CD4-positive, alpha-beta T cell treated with Interleukin-12 subunit alpha and Interleukin-12 subunit beta, for 1 hour (primary cell): ENCODE measurements around the gene TRAPPC2B.
A peak's percentile ranks its signal among the peaks of the same experiment; 100 is the strongest.
"Not testable (repeated sequence)": the region's sequence is repeated elsewhere in the genome, so short reads cannot be mapped to it uniquely, and the experiment has no call there.

ENCODE experiments used
- DNase-seq: peaks from one replicate; pipeline ENCODE4 v3.0.0-alpha.2; 2020

Gene TRAPPC2B

DNA sequence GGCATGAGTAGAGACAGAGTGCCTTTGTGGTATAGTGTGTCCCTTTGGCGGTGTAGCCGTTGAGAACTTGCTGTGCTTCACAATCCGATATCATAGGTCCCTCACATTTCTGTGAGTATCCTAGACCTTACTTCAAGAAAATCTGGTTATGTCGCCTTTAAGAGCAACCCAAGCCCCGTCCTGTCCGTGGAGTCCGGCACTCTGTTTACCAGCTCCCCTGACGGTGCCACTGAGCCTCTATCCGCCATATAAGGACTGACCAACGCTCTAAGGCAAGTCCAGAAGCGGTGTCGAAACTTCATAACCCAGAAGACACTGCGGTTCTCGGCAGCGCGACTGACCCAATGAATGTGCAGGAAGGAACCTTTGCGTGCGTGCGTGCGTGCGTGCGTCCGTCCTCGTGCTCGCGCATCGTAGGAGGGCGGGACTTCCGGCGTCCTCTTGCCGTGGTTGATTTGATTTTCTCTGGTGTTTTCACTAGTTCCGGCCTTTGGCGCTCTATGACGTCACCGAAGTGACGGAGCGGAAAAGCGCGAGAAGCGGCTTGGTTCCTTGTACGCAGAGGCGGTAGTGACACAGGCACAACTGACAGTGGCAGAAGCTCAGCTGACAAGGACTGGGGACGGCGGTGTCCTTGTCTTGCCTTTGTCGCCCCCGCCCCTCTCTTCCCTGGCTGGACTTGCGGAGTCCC lies at the start of gene TRAPPC2B, which contains the start of gene ZNF547:
Gene TRAPPC2B, plus strand, starts transcription at position 555 of the 691 bp plus-strand sequence. CDS start 1,283 bp downstream, outside the sequence.
Gene ZNF547, plus strand, starts transcription at position 555 of the 691 bp plus-strand sequence. CDS start 5,005 bp downstream, outside the sequence.
- DNase-seq = peak; percentile 99

DNA sequence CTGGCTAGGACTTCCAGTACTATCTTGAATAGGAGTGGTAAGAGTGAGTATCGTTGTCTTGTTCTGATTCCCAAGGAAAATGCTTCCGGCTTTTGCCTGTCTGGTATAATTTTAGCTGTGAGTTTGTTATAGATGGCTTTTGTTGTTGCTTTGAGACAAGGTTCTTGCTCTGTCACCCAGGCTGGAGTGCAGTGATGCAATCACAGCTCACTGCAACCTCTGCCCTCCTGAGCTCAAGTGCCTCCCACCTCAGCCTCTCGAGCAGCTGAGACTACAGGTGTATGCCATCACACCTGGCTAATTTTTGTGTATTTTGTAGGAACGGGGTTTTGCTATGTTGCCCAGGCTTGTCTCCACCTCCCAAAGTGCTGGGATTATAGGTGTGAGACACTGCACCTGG lies 49.2 kb upstream of the TRAPPC2B start:
- DNase-seq = no peak

GRCh38 chr19:57317503-57317902 lies 45.8 kb upstream of the TRAPPC2B start:
- DNase-seq = no peak

DNA sequence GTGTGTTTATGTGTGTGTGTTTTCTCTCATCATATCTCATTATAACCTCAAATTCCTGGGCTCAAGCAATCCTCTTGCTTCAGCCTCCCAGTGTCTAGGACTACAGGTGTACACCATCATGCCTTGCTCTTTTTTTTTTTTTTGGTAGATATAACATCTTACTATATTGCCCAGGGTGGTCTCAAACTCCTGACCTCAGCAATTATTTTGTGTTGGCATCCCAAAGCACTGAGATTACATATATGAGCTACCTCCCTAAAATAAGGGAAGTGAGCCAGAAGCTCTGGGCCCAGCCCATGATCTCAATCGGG lies 43.5 kb upstream of the TRAPPC2B start:
- DNase-seq = no peak

DNA sequence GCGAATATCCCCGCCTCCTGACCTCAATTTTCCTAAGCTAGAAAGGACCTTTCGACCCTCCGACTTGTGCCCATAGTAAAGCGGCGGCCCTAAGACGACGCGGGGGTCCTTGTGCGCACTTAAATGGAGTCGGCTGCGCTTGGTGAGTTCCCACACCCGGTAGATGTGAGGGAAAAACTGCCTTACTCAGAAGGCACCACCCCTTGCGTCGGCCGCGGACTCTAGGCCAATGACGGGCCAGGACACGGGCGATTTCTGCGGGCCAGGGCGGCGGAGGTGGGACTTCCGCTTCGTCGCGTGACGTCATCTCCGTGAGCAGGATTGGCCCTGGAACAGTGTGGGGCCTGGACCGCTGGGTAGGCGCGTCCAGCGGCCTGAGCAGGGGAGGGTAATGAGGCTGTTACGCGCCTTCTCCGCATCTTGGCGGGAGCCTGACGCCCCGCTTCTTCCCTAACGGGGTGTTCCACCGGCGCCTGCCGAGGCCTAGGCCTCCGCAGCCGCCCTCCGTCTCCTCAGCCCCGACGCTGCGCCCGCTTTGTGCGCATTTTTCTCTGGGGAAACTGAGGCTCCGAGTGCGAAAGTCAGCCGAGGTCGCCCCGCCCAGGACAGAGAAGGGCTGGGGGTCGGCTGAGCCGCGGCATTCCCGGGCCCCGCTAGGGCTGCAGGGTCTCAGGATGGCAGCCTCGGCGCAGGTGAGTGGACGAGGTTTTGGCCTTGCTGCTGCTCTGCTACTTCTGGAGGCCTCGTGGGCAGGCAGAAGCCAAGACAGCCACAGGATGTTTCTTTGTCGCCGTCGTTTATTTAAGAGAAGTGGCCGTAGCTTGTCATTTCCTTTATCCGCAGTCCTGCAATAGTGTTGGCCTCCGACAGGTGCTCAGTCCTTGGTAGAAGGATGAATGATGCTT lies 42.9 kb upstream of the TRAPPC2B start, which contains the start of gene ZNF543:
Gene ZNF543, plus strand, starts transcription at position 293 of the 905 bp plus-strand sequence. Its CDS starts 382 bp downstream, at position 675.
- peak; percentile 94 for DNase-seq

- no peak for DNase-seq
Observed at GRCh38 chr19:57321116-57321515, 42.2 kb upstream of the TRAPPC2B start.

DNA sequence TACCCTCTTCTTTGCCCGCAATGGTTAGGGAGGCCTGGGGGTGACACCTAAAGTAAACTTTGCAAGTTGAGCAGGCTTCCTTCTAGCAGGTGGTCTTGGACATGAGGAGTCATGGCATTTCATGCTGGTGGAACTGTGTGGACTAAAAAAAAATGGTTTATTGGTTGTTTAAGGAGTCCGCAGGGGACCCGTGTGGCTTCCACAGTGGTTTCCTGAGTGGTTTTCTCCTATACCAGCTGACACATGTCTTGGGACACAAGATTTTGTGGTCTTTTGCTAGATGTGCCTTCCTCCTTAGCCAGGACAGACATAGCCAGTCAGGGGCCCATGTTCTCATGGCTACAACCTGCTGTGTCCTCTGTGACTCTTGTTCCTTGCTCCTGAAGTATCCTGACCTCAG lies 41.6 kb upstream of the TRAPPC2B start:
- no peak for DNase-seq

DNA sequence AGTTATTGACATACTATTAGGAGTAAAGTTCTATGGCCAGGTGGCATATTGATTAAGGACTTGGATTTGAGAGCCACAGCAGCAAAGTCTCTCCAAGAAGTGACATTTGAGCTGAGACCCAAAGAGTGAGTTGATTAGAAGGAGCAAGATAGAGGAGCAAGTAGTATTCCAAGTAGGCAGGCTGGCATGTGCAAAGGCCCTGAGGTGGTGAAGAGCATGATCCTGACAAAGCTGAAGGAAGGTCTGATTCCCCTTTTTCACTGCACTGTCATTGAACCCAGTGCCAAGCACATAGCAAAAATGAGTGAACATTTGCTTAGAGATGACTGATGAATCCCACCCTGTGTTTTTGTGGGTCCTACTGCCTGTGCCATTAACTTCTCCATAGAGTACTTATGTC lies 38.4 kb upstream of the TRAPPC2B start:
- DNase-seq = no peak

DNA sequence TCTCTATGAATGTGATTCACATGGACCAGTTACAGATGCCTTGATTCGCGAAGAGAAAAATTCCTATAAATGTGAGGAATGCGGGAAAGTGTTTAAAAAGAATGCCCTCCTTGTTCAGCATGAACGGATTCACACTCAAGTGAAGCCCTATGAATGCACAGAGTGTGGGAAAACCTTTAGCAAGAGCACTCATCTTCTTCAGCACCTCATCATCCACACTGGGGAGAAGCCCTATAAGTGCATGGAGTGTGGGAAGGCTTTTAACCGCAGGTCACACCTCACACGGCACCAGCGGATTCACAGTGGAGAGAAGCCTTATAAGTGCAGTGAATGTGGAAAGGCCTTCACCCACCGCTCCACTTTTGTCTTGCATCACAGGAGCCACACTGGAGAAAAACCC lies 35.4 kb upstream of the TRAPPC2B start:
- no peak for DNase-seq

DNA sequence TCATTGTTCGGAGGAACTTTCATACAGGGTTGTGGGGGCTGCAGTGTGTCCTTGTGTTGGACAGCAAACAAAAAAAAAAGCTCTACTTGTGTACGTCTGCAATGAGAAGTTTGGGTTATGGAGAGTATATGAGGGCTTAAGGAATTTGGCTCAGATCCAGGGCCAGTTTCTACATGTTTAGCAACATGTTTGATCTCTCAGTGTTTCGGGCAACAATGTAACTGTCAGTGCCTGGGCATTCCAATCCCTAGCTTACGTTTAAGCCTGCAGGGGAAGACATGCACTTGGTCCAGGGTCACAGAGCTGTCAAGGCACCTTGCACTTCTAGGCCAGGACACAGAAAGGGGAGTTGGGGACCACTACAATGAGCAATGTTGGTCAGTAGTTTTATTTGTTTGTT lies 29.2 kb upstream of the TRAPPC2B start:
- DNase-seq = no peak

GRCh38 chr19:57338877-57339276 lies 24.5 kb upstream of the TRAPPC2B start:
- DNase-seq = no peak

DNA sequence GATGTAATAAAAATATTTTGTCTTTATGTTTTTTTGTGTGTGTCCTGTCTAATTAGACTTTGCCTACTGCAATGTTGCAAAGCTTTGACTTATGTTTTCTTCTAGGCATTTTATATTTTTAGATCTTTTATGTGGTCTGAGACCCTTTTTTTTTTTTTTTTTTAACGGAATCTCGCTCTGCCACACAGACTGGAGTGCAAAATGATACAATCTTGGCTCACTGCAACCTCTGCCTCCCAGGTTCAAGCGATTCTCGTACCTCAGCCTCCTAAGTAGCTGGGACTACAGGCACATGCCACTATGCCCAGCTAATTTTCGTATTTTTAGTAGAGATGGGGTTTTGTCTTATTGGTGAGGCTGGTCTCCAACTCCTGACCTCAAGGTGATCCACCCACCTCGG lies 20.8 kb upstream of the TRAPPC2B start:
- no peak for DNase-seq

DNA sequence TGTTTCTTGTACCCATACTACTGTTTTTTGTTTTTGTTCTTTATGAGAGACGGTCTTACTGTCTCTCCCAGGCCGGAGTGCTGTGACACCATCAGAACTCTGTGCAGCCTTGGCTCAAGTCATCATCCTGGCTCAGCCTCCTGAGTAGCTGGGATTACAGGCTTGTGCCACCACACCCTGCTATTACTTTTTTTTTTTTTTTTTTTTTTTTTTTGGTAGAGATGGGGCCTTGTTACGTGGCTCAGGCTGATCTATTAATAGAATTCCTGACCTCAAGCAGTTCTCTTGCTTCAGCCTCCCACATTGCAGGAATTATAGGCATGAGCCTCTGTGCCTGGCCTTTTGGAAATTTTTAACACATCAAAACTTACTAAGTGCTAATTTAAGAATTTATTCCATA lies 15.2 kb upstream of the TRAPPC2B start:
- no peak for DNase-seq

- peak; percentile 88 for DNase-seq
Observed at GRCh38 chr19:57350877-57351805, 12.2 kb upstream of the TRAPPC2B start, which contains the start of gene ZNF304. Gene ZNF304, plus strand, starts transcription at chr19:57351271. Its CDS starts 394 bp downstream, at chr19:57351665.

DNA sequence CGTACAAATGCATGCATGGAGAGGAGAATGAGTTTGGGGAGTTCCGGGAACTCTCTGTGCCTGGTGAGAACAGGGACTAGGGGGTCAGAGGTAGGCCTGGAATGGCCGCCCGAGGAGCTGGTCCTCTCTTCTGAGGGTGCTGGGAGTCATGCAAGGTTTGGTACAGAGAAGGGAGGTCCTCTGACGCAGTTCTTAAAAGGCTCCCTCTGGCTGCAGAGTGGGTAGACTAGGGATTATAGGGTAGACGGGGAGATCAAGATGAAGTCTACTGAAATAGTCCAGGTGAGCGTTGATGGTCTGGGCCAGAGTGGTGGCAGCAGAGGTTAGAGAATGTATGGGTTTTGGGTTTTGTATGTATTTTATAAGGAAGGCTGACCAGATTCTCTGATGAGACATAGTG lies 11.5 kb upstream of the TRAPPC2B start:
- no peak for DNase-seq

- DNase-seq = no peak
Observed at GRCh38 chr19:57355916-57356315, 7.4 kb upstream of the TRAPPC2B start.

- no peak for DNase-seq
Observed at GRCh38 chr19:57357406-57357805, 5.9 kb upstream of the TRAPPC2B start.

- no peak for DNase-seq
Observed at GRCh38 chr19:57359300-57359699, 4.1 kb upstream of the TRAPPC2B start.

GRCh38 chr19:57362419-57362818 lies 932 bp upstream of the TRAPPC2B start:
- no peak for DNase-seq

DNA sequence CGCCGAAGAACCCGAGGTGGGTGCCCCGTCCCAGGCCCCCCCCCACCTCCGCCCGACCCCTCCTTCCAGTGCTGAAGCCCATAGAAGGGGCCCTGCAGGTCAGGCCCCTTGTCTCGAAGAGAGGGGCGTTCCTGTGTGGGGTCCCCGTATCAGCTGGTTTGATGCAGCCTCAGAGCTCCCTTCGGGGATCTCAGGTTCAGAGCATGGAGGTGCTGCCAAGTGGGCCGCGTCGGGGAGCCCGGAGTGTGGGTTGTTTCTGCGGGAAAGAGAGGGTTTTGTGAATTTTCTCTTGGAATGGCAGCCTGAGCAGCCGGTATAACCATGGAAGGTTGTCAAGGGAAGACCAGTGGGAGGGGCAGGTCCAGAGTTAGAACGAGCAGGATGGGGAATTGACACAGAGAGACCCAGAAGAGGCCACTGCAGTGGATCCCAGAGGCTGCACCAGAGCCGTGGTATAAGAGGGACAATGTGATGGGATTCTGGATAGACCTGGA lies 384 bp downstream of the TRAPPC2B start:
- DNase-seq = no peak

DNA sequence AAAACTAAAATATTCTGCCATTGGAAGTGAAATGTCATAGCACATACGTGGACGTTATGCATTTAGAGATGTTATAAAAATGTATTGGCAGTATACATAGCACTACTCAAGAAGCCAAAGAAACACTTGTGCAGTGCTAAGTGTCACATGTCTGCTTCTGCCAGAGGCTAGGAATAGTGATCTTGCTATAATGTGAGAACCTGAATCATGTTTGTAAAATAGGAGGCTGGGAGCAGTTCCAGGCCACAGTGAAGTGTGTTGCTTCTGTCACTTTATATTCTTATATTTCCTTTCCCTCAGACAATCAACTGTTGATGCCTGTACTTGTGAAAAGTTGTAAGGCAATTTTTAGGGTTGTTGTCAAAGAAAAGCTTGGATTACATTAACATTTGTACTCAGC lies 3.4 kb downstream of the TRAPPC2B start:
- no peak for DNase-seq

- no peak for DNase-seq
Observed at GRCh38 chr19:57374179-57374578, 10.8 kb downstream of the TRAPPC2B start.

GRCh38 chr19:57374647-57375046 lies 11.3 kb downstream of the TRAPPC2B start:
- DNase-seq = not testable (repeated sequence)
